HG02763 (cell line): ENCODE data around the gene ITGA2.

Experiments used
- ATAC-seq: cut with Tn5 transposase; IDR thresholded peaks from one replicate; pipeline ENCODE4 v1.9.1; 2021; ENCODE audit warnings: mild to moderate bottlenecking, moderate library complexity; ENCODE audit not compliant: unreplicated experiment

The ITGA2 gene

GRCh38 chr5:52988335-52989024, 672 bp upstream of the ITGA2 start:
- no peak for ATAC-seq

GRCh38 chr5:52989781-52990527, 802 bp downstream of the ITGA2 start:
- ATAC-seq: peak; percentile 19

GRCh38 chr5:52990528-52990925, 1.4 kb downstream of the ITGA2 start:
- no peak for ATAC-seq

- no peak for ATAC-seq
Observed at GRCh38 chr5:52993367-52993766, 4.2 kb downstream of the ITGA2 start.

- ATAC-seq: no peak
Observed at GRCh38 chr5:52994266-52994665, 5.1 kb downstream of the ITGA2 start.

- ATAC-seq: no peak
Observed at GRCh38 chr5:52995095-52995494, 5.9 kb downstream of the ITGA2 start.

- no peak for ATAC-seq
Observed at GRCh38 chr5:52995914-52996313, 6.8 kb downstream of the ITGA2 start.

- ATAC-seq: no peak
Observed at GRCh38 chr5:52996979-52997378, 7.8 kb downstream of the ITGA2 start.

- no peak for ATAC-seq
Observed at GRCh38 chr5:52997424-52997823, 8.3 kb downstream of the ITGA2 start.

GRCh38 chr5:52998552-52999313, 9.6 kb downstream of the ITGA2 start:
- peak; percentile 56 for ATAC-seq

GRCh38 chr5:52999344-52999949, 10.3 kb downstream of the ITGA2 start:
- ATAC-seq: no peak

GRCh38 chr5:53001541-53001940, 12.4 kb downstream of the ITGA2 start:
- ATAC-seq: no peak

GRCh38 chr5:53002491-53002890, 13.3 kb downstream of the ITGA2 start:
- ATAC-seq: no peak

- ATAC-seq: no peak
Observed at GRCh38 chr5:53003144-53003543, 14.0 kb downstream of the ITGA2 start.

- ATAC-seq: no peak
Observed at GRCh38 chr5:53006911-53007890, 18.0 kb downstream of the ITGA2 start.

- peak; percentile 92 for ATAC-seq
Observed at GRCh38 chr5:53008751-53009150, 19.6 kb downstream of the ITGA2 start.

- no peak for ATAC-seq
Observed at GRCh38 chr5:53009816-53010215, 20.7 kb downstream of the ITGA2 start.

GRCh38 chr5:53010814-53011213, 21.7 kb downstream of the ITGA2 start:
- no peak for ATAC-seq

GRCh38 chr5:53011233-53011632, 22.1 kb downstream of the ITGA2 start:
- ATAC-seq: no peak

- ATAC-seq: no peak
Observed at GRCh38 chr5:53013857-53014256, 24.7 kb downstream of the ITGA2 start.
